ENCODE data around the gene PRAC1.

DNA sequence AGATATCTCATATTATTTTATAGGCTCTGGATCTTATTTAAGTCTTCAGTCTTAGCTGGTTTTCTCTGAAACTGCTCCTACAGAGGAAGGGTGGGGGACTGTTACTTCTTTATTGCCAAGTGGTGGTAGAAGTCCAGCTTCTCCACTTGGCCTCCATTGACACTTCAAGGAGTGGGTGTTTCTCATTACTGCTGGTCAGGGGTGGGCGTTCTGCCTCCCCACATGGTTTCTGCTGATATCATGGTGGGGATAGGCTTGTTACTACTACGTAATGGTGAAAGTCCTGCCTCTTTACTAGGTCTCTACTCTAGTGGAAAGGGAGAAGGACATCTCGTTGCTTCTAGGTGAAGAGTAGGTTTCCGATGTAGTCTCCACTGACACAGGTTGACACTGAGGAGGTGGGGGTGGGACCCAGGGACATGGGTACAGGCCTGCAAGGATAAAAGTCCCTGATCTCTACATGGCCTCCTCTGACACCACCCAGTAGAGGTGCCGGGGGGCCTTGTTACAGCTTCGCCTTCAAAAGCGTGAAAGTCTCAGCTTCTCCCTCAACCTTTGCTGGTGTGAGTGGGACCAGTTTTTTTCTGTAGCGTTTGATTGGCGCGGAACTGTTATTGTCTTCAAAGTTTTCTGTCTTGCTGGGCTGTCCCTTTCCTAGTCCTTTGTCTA, 20.3 kb downstream of the PRAC1 start:
- TF ChIP-seq, protein P1, sequence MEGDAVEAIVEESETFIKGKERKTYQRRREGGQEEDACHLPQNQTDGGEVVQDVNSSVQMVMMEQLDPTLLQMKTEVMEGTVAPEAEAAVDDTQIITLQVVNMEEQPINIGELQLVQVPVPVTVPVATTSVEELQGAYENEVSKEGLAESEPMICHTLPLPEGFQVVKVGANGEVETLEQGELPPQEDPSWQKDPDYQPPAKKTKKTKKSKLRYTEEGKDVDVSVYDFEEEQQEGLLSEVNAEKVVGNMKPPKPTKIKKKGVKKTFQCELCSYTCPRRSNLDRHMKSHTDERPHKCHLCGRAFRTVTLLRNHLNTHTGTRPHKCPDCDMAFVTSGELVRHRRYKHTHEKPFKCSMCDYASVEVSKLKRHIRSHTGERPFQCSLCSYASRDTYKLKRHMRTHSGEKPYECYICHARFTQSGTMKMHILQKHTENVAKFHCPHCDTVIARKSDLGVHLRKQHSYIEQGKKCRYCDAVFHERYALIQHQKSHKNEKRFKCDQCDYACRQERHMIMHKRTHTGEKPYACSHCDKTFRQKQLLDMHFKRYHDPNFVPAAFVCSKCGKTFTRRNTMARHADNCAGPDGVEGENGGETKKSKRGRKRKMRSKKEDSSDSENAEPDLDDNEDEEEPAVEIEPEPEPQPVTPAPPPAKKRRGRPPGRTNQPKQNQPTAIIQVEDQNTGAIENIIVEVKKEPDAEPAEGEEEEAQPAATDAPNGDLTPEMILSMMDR (IDR thresholded peaks at IDR 0.05 in 8 of 11, conservative IDR thresholded peaks at IDR 0.05 in 3 of 11): no peak
- TF ChIP-seq POLR2AphosphoS5 (IDR thresholded peaks at IDR 0.05): no peak

Data from spleen (tissue), 7 donors.